Activated naive CD8-positive, alpha-beta T cell treated with anti-CD3 and anti-CD28 coated beads, Interleukin-2, amount 50 U/mL, for 24 hours (primary cell): Measurements from ENCODE around the gene RANBP17.

Experiments
- ATAC-seq: fragments of 150-1000 bp; cut with Tn5 transposase; one replicate; pipeline ENCODE4 v1.10.0; 2021
- DNase-seq: peaks from one replicate; pipeline ENCODE4 v3.0.0; 2021
- H3K27ac Mint-ChIP-seq: one replicate; pipeline ENCODE4 v1.8.0; 2021; ENCODE audit warnings: mild to moderate bottlenecking, mixed read lengths
- H3K27me3 Mint-ChIP-seq: one replicate; pipeline ENCODE4 v1.8.0; 2021; ENCODE audit warnings: mixed read lengths
- H3K36me3 Mint-ChIP-seq: one replicate; pipeline ENCODE4 v1.8.0; 2021; ENCODE audit warnings: low read depth, mixed read lengths
- H3K4me1 Mint-ChIP-seq: one replicate; pipeline ENCODE4 v1.8.0; 2021; ENCODE audit warnings: mixed read lengths
- H3K4me3 Mint-ChIP-seq: one replicate; pipeline ENCODE4 v1.8.0; 2021; ENCODE audit warnings: mild to moderate bottlenecking, moderate library complexity, mixed read lengths
- H3K9me3 Mint-ChIP-seq: one replicate; pipeline ENCODE4 v1.8.0; 2021; ENCODE audit warnings: mixed read lengths

Gene RANBP17

GRCh38 chr5:171335616-171336015 is 473.8 kb downstream of the RANBP17 start:
- Mint-ChIP-seq H3K27me3 (peaks cover 42% of the 10 kb centered on the region), H3K36me3 (no peaks in the 10 kb centered on the region), H3K9me3 (no peaks in the 10 kb centered on the region), H3K4me1 (peaks cover 3% of the 10 kb centered on the region), H3K4me3 (no peak overlapping the region), H3K27ac (no peak overlapping the region)
- DNase-seq (no peak), ATAC-seq (no peak)

- Mint-ChIP-seq H3K36me3 (no peaks in the 10 kb centered on the region), H3K4me3 (peak overlapping the region; percentile 63), H3K4me1 (peaks cover 3% of the 10 kb centered on the region), H3K27ac (no peak overlapping the region), H3K27me3 (peaks cover 42% of the 10 kb centered on the region), H3K9me3 (no peaks in the 10 kb centered on the region)
- DNase-seq (peak; percentile 28), ATAC-seq (peak; percentile 36)
Measured at GRCh38 chr5:171336521-171337209, 474.8 kb downstream of the RANBP17 start.

GRCh38 chr5:171337210-171337569 is 475.4 kb downstream of the RANBP17 start:
- ATAC-seq (no peak), DNase-seq (no peak)
- no peaks in the 10 kb centered on the region for H3K9me3 Mint-ChIP-seq
- H3K36me3 Mint-ChIP-seq = no peaks in the 10 kb centered on the region
- peaks cover 40% of the 10 kb centered on the region for H3K27me3 Mint-ChIP-seq
- peak overlapping the region; percentile 63 for H3K4me3 Mint-ChIP-seq
- H3K4me1 Mint-ChIP-seq = peaks cover 3% of the 10 kb centered on the region
- no peak overlapping the region for H3K27ac Mint-ChIP-seq

GRCh38 chr5:171340042-171340441 is 478.2 kb downstream of the RANBP17 start:
- Mint-ChIP-seq H3K36me3 (no peaks in the 10 kb centered on the region), H3K27ac (no peak overlapping the region), H3K9me3 (no peaks in the 10 kb centered on the region), H3K27me3 (peaks cover 29% of the 10 kb centered on the region), H3K4me1 (peaks cover 3% of the 10 kb centered on the region), H3K4me3 (no peak overlapping the region)
- no peak for DNase-seq
- no peak for ATAC-seq

- Mint-ChIP-seq H3K4me1 (peaks cover 3% of the 10 kb centered on the region), H3K27me3 (peaks cover 27% of the 10 kb centered on the region), H3K9me3 (no peaks in the 10 kb centered on the region), H3K4me3 (no peak overlapping the region), H3K36me3 (no peaks in the 10 kb centered on the region), H3K27ac (no peak overlapping the region)
- ATAC-seq = no peak
- no peak for DNase-seq
Measured at GRCh38 chr5:171340491-171340890, 478.7 kb downstream of the RANBP17 start.

GRCh38 chr5:171342362-171343111 is 480.7 kb downstream of the RANBP17 start:
- H3K4me1 Mint-ChIP-seq = no peaks in the 10 kb centered on the region
- peak; percentile 75 for ATAC-seq
- peaks cover 8% of the 10 kb centered on the region for H3K27me3 Mint-ChIP-seq
- no peak overlapping the region for H3K4me3 Mint-ChIP-seq
- H3K27ac Mint-ChIP-seq = no peak overlapping the region
- H3K9me3 Mint-ChIP-seq = no peaks in the 10 kb centered on the region
- peak; percentile 36 for DNase-seq
- H3K36me3 Mint-ChIP-seq = no peaks in the 10 kb centered on the region

GRCh38 chr5:171344936-171345608 is 483.3 kb downstream of the RANBP17 start:
- no peak overlapping the region for H3K4me3 Mint-ChIP-seq
- H3K4me1 Mint-ChIP-seq = no peaks in the 10 kb centered on the region
- no peaks in the 10 kb centered on the region for H3K36me3 Mint-ChIP-seq
- H3K27me3 Mint-ChIP-seq = peaks cover 1% of the 10 kb centered on the region
- ATAC-seq (no peak), DNase-seq (no peak)
- no peaks in the 10 kb centered on the region for H3K9me3 Mint-ChIP-seq
- H3K27ac Mint-ChIP-seq = no peak overlapping the region
